NT2/D1 (cell line): ENCODE data around the gene PEAK3.

Experiments
- DNase-seq: peaks from one replicate; pipeline ENCODE4 v3.0.0-alpha.2; 2011; ENCODE audit warnings: low read depth, low spot score
- H3K27me3 ChIP-seq: 2 replicates; pipeline ENCODE4 v1.6.0; 2011; ENCODE audit warnings: mild to moderate bottlenecking; ENCODE audit not compliant: insufficient read length, insufficient read depth
- H3K36me3 ChIP-seq: 2 replicates; pipeline ENCODE4 v1.6.1; 2011; ENCODE audit warnings: mild to moderate bottlenecking, low read length, mixed read lengths; ENCODE audit not compliant: insufficient read depth, insufficient read length
- H3K4me1 ChIP-seq: 2 replicates; pipeline ENCODE4 v1.5.1; 2011; ENCODE audit not compliant: insufficient read depth, insufficient read length
- H3K4me3 ChIP-seq: 2 replicates; pipeline ENCODE4 v1.5.1; 2011; ENCODE audit warnings: low read depth; ENCODE audit not compliant: insufficient read length
- H3K9ac ChIP-seq: 2 replicates; pipeline ENCODE4 v1.6.0; 2011; ENCODE audit warnings: low read depth; ENCODE audit not compliant: insufficient read length
- H3K9me3 ChIP-seq: 2 replicates; pipeline ENCODE4 v1.5.1; 2011; ENCODE audit warnings: mild to moderate bottlenecking, low read length; ENCODE audit not compliant: insufficient read depth
- SUZ12 ChIP-seq: IDR thresholded peaks from 2 replicates; pipeline ENCODE4 v1.6.1; 2011; ENCODE audit not compliant: insufficient read length, insufficient read depth; ENCODE audit errors: extremely low read depth
- YY1 ChIP-seq: IDR thresholded peaks from 2 replicates; pipeline ENCODE4 v1.6.1; 2011; ENCODE audit not compliant: insufficient read length, insufficient read depth
- ZNF274 ChIP-seq: IDR thresholded peaks from 2 replicates; pipeline ENCODE4 v1.6.1; 2011; ENCODE audit warnings: mild to moderate bottlenecking, low read depth, low read length

The PEAK3 gene

DNA sequence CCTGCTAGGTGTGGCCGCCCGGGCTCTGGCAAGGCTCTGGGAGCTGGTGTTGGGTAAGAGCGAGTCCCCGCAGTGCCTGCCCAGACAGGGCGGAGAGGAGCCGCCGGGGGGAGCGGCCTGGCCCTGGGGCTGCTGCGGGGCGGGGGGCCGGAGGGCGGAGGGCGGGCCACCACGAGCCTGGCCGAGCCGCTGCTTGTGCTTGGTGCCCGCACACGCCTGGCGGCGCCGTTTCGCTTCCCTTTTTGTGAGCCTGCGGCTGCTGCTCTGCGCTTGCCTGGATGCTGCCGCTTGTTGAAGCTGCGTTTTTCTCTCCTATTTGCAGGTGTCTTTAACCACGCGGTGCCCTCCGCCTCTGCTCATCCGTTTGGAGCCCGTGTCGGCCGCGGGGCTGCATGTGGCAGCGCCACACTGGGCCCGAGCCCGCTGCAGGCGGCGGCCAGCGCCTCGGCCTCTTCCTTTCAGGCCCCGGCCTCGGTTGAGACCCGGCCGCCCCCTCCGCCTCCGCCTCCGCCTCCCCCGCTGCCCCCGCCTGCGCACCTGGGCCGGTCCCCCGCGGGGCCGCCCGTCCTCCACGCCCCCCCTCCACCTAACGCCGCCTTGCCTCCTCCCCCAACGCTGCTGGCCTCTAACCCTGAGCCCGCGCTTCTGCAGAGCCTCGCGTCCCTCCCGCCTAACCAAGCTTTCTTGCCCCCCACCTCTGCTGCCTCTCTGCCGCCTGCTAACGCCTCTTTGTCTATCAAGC lies 54.4 kb downstream of the PEAK3 start:
- H3K4me1 ChIP-seq, result peaks cover 8% of the 10 kb centered on the region
- TF ChIP-seq YY1, result no peak
- TF ChIP-seq SUZ12, result no peak
- no peak for TF ChIP-seq ZNF274
- H3K9me3 ChIP-seq, result no peaks in the 10 kb centered on the region
- H3K27me3 ChIP-seq, result no peaks in the 10 kb centered on the region
- H3K36me3 ChIP-seq, result peaks cover 94% of the 10 kb centered on the region
- no peak for DNase-seq
- no peak overlapping the region for H3K9ac ChIP-seq
- H3K4me3 ChIP-seq, result no peak overlapping the region

DNA sequence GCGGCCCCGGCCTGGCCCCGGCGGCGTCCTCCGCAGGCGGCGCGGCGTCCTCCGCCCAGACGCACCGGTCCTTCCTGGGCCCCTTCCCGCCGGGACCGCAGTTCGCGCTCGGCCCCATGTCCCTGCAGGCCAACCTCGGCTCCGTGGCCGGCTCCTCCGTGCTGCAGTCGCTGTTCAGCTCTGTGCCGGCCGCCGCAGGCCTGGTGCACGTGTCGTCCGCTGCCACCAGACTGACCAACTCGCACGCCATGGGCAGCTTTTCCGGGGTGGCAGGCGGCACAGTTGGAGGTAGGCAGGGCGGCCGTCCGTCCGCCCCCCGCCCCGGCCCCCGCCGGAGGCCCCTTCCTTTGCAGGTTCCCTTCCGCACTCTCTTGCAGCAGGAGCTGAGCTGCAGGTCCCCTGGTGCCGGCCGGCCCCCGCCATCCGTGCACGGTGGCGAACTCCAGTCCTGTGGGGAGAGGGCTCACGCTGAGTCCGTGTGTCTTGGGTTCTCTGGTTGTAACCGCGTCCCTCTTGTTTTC lies 55.1 kb downstream of the PEAK3 start:
- TF ChIP-seq YY1 (no peak), ZNF274 (no peak), SUZ12 (no peak)
- H3K4me1 ChIP-seq, result peaks cover 8% of the 10 kb centered on the region
- H3K27me3 ChIP-seq, result no peaks in the 10 kb centered on the region
- H3K9me3 ChIP-seq, result no peaks in the 10 kb centered on the region
- DNase-seq, result no peak
- H3K9ac ChIP-seq, result no peak overlapping the region
- H3K4me3 ChIP-seq, result no peak overlapping the region
- H3K36me3 ChIP-seq, result peaks cover 93% of the 10 kb centered on the region

DNA sequence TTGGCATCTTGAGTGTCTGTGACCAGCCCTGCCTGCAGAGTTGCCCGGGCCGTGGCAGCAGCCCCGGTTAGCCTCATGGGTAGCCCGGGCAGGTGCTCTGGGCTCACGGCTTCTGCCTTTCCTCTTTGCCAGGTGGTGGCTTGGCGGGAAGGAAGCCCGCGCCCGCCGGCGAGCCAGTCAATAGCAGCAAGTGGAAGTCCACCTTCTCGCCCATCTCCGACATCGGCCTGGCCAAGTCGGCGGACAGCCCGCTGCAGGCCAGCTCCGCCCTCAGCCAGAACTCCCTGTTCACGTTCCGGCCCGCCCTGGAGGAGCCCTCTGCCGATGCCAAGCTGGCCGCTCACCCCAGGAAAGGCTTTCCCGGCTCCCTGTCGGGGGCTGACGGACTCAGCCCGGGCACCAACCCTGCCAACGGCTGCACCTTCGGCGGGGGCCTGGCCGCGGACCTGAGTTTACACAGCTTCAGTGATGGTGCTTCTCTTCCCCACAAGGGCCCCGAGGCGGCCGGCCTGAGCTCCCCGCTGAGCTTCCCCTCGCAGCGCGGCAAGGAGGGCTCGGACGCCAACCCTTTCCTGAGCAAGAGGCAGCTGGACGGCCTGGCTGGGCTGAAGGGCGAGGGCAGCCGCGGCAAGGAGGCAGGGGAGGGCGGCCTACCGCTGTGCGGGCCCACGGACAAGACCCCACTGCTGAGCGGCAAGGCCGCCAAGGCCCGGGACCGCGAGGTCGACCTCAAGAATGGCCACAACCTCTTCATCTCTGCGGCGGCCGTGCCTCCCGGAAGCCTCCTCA lies 55.7 kb downstream of the PEAK3 start:
- TF ChIP-seq ZNF274, result no peak
- no peak for TF ChIP-seq YY1
- no peak for TF ChIP-seq SUZ12
- Histone ChIP-seq H3K36me3 (peaks cover 93% of the 10 kb centered on the region), H3K4me3 (no peak overlapping the region), H3K27me3 (no peaks in the 10 kb centered on the region), H3K9ac (no peak overlapping the region), H3K4me1 (peaks cover 8% of the 10 kb centered on the region), H3K9me3 (no peaks in the 10 kb centered on the region)
- DNase-seq, result no peak

DNA sequence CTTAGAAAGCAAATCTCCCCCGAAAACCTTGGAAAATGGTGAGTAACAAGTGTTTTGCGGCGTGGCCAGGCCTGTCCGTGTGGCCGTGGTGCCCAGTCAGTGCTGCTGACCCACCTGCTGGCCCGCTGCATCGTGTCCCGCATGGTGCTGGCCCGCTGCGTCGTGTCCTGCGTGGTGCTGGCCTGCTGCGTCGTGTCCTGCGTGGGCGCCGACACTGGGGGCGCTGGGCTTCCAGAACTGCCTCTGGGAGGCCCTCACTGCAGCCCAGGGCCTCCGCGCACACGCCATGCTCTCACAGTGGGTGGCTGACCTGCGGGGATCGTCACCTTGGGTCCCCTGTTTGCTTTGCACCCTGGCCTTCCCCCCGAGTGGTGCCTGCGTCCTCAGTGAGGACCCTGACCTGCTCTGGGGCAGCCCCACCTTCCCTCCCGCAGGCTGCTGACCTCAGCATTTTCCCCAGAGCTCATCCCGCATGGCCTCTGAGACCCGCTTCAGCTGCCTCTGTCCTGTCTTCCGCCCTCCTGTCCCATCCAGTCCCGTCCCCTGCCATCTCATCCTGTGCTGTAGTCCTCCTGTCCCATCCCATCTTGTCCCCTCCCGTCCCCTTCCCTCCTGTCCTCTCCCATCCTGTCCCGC lies 56.4 kb downstream of the PEAK3 start:
- H3K27me3 ChIP-seq, result no peaks in the 10 kb centered on the region
- H3K9ac ChIP-seq, result no peak overlapping the region
- H3K9me3 ChIP-seq, result no peaks in the 10 kb centered on the region
- peaks cover 10% of the 10 kb centered on the region for H3K4me1 ChIP-seq
- H3K4me3 ChIP-seq, result no peak overlapping the region
- H3K36me3 ChIP-seq, result peaks cover 91% of the 10 kb centered on the region
- DNase-seq, result no peak
- TF ChIP-seq YY1 (no peak), ZNF274 (no peak), SUZ12 (no peak)

DNA sequence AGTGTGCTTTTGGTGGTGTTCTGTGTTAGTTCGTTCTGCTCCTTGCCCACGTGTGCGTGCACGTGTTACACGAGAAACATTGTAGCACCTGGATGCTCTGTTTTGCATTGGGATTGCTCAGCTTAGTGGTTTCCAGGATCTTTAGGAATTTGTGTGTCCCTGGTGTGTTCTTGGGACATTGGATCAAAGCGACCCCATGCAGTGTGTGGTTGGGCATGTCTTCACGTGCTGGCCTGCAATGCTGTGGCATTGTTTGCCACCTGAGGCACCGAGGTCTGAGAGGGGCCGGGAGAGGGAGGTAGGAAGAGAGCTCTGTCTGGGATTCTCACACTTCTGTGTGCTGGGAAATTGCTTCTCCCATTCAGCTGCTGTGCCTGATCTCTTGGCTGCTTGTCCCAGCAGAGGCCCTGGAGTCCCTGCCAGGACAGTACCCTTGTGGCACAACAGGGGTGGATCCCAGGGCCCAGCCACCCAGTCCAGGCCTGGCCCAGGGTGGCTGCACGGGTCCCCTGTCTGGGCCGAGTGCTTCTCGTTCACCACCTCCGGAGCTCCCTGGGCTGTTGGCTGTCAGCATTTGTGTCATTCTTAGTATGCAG lies 57.1 kb downstream of the PEAK3 start:
- Histone ChIP-seq H3K9ac (no peak overlapping the region), H3K36me3 (peaks cover 91% of the 10 kb centered on the region), H3K4me3 (no peak overlapping the region), H3K9me3 (no peaks in the 10 kb centered on the region), H3K27me3 (no peaks in the 10 kb centered on the region), H3K4me1 (peaks cover 10% of the 10 kb centered on the region)
- no peak for DNase-seq
- TF ChIP-seq YY1 (no peak), SUZ12 (no peak), ZNF274 (no peak)
